HS-5 (cell line): ENCODE data around the gene CYP4A11.
"Not testable (repeated sequence)": the region's sequence is repeated elsewhere in the genome, so short reads cannot be mapped to it uniquely, and the experiment has no call there.

Experiments used
- DNase-seq: peaks from one replicate; pipeline ENCODE4 v3.0.0-alpha.2; 2012; ENCODE audit warnings: low read depth

The CYP4A11 gene

GRCh38 chr1:46910790-46911189 is 30.5 kb downstream of the CYP4A11 start:
- DNase-seq, result no peak

- DNase-seq, result no peak
Observed at GRCh38 chr1:46903481-46903880, 37.8 kb downstream of the CYP4A11 start.

- DNase-seq, result no peak
Observed at GRCh38 chr1:46900401-46900800, 40.9 kb downstream of the CYP4A11 start.

DNA sequence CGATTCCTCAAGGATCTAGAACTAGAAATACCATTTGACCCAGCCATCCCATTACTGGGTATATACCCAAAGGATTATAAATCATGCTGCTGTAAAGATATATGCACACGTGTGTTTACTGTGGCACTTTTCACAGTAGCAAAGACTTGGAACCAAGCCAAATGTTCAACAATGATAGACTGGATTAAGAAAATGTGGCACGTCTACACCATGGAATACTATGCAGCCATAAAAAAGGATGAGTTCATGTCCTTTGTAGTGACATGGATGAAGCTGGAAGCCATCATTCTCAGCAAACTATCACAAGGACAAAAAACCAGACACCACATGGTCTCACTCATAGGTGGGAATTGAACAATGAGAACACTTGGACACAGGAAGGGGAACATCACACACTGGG is 59.6 kb downstream of the CYP4A11 start:
- DNase-seq, result not testable (repeated sequence)
